ENCODE data around the gene KLHDC4.

GRCh38 chr16:87689956-87690465, 75.8 kb downstream of the KLHDC4 start:
- TF ChIP-seq EZH2phosphoT487 (IDR thresholded peaks at IDR 0.05; ENCODE audit: low read depth, severe bottlenecking, unreplicated experiment) (no peak), CTCF (IDR thresholded peaks at IDR 0.05; ENCODE audit: poor library complexity) (no peak)

Measured in hepatocyte (in vitro differentiated cells).